ENCODE results near the gene BHLHE23. TPM values are rescaled to one million over a fixed set of nuclear protein-coding genes. Genes with fewer than 3 reads are reported as not detected.

BHLHE23 gene
- total RNA-seq, 3 donors from 2014 or later (not counting 1 experiment from before 2014, with no cell fraction given): not detected

- TF ChIP-seq CTCF (IDR thresholded peaks at IDR 0.05): no peak
- peaks cover 28 to 44% of the 10 kb centered on the region in 2 donors for H3K4me1 Mint-ChIP-seq
- intact Hi-C loops (cut with micrococcal nuclease): no loop called here
- no peaks in the 10 kb centered on the region for H3K9me3 Mint-ChIP-seq
- no peak overlapping the region for H3K4me3 Mint-ChIP-seq
- H3K27ac Mint-ChIP-seq: no peak overlapping the region
- Histone ChIP-seq H3K27me3 (ENCODE audit: control insufficient read depth, insufficient read depth, low read length) (peaks cover 14% of the 10 kb centered on the region), H3K4me3 (ENCODE audit: low read length) (no peak overlapping the region), H3K36me3 (ENCODE audit: control insufficient read depth, insufficient read depth, low read length) (no peaks in the 10 kb centered on the region), H3K4me1 (ENCODE audit: control insufficient read depth, insufficient read depth, low read length) (peaks cover 49% of the 10 kb centered on the region), H3K9me3 (ENCODE audit: control insufficient read depth, insufficient read depth, low read length) (no peaks in the 10 kb centered on the region), H3K27ac (ENCODE audit: low read length) (no peak overlapping the region)
- peaks cover 9 to 19% of the 10 kb centered on the region in 2 donors for H3K27me3 Mint-ChIP-seq (ENCODE audit: low read depth in 2 of 2)
- DNase-seq (no peak), ATAC-seq (no peak)
- WGBS (ENCODE audit: insufficient coverage): 90% methylated on average over 14 of the region's 14 CpGs
- H3K36me3 Mint-ChIP-seq: no peaks in the 10 kb centered on the region
These were observed 21.4 kb downstream of the BHLHE23 start for GRCh38 chr20:62985444-62985778.

- no peak for TF ChIP-seq CTCF (IDR thresholded peaks at IDR 0.05)
- Mint-ChIP-seq H3K36me3 (no peaks in the 10 kb centered on the region), H3K27ac (no peak overlapping the region), H3K9me3 (no peaks in the 10 kb centered on the region), H3K4me1 (peaks cover 28 to 47% of the 10 kb centered on the region in 2 donors), H3K27me3 (ENCODE audit: low read depth in 2 of 2) (peaks cover 10 to 20% of the 10 kb centered on the region in 2 donors), H3K4me3 (no peak overlapping the region)
- intact Hi-C loops (cut with micrococcal nuclease): no loop called here
- Histone ChIP-seq H3K4me1 (ENCODE audit: control insufficient read depth, insufficient read depth, low read length) (peaks cover 49% of the 10 kb centered on the region), H3K27me3 (ENCODE audit: control insufficient read depth, insufficient read depth, low read length) (peaks cover 18% of the 10 kb centered on the region), H3K4me3 (ENCODE audit: low read length) (no peak overlapping the region), H3K36me3 (ENCODE audit: control insufficient read depth, insufficient read depth, low read length) (no peaks in the 10 kb centered on the region), H3K27ac (ENCODE audit: low read length) (no peak overlapping the region), H3K9me3 (ENCODE audit: control insufficient read depth, insufficient read depth, low read length) (no peaks in the 10 kb centered on the region)
- no peak for ATAC-seq
- 83% methylated on average over 18 of the region's 18 CpGs for WGBS (ENCODE audit: insufficient coverage)
- DNase-seq: no peak
These were observed 21.9 kb downstream of the BHLHE23 start for GRCh38 chr20:62984666-62985443.

GRCh38 chr20:62983210-62983609 lies 23.6 kb downstream of the BHLHE23 start:
- Histone ChIP-seq H3K4me3 (ENCODE audit: low read length) (no peak overlapping the region), H3K27me3 (ENCODE audit: control insufficient read depth, insufficient read depth, low read length) (peaks cover 34% of the 10 kb centered on the region), H3K27ac (ENCODE audit: low read length) (no peak overlapping the region), H3K9me3 (ENCODE audit: control insufficient read depth, insufficient read depth, low read length) (no peaks in the 10 kb centered on the region), H3K4me1 (ENCODE audit: control insufficient read depth, insufficient read depth, low read length) (peaks cover 50% of the 10 kb centered on the region), H3K36me3 (ENCODE audit: control insufficient read depth, insufficient read depth, low read length) (no peaks in the 10 kb centered on the region)
- Mint-ChIP-seq H3K4me3 (peak overlapping the region; percentile 45), H3K9me3 (no peaks in the 10 kb centered on the region), H3K27ac (no peak overlapping the region), H3K27me3 (ENCODE audit: low read depth in 2 of 2) (peaks cover 23 to 32% of the 10 kb centered on the region in 2 donors), H3K36me3 (no peaks in the 10 kb centered on the region), H3K4me1 (peaks cover 21 to 48% of the 10 kb centered on the region in 2 donors)
- no peak for TF ChIP-seq CTCF (IDR thresholded peaks at IDR 0.05)
- DNase-seq (no peak), ATAC-seq (no peak)
- WGBS (ENCODE audit: insufficient coverage): 92% methylated on average over 6 of the region's 6 CpGs
- intact Hi-C loops (cut with micrococcal nuclease): no loop called here

Measured in natural killer cell (primary cell).